ENCODE data around the gene PLS1.
"Not testable (repeated sequence)": the region's sequence is repeated elsewhere in the genome, so short reads cannot be mapped to it uniquely, and the experiment has no call there.

Gene PLS1

GRCh38 chr3:142716102-142716501 is 119.9 kb downstream of the PLS1 start:
- H3K36me3 Mint-ChIP-seq (ENCODE audit: low read depth) = no peaks in the 10 kb centered on the region
- H3K27ac Mint-ChIP-seq = no peak overlapping the region
- no peak for DNase-seq
- no peaks in the 10 kb centered on the region for H3K9me3 Mint-ChIP-seq
- no peak for ATAC-seq
- peaks cover 43% of the 10 kb centered on the region for H3K27me3 Mint-ChIP-seq
- H3K4me3 Mint-ChIP-seq = no peak overlapping the region
- no peaks in the 10 kb centered on the region for H3K4me1 Mint-ChIP-seq

- Mint-ChIP-seq H3K27ac (peak overlapping the region; percentile 64), H3K9me3 (no peaks in the 10 kb centered on the region), H3K36me3 (ENCODE audit: low read depth) (no peaks in the 10 kb centered on the region), H3K4me3 (peak overlapping the region; percentile 82), H3K27me3 (peaks cover 48% of the 10 kb centered on the region), H3K4me1 (peaks cover 9% of the 10 kb centered on the region)
- DNase-seq (no peak), ATAC-seq (no peak)
Observed at GRCh38 chr3:142723665-142723967, 127.4 kb downstream of the PLS1 start.

- Mint-ChIP-seq H3K4me1 (peaks cover 9% of the 10 kb centered on the region), H3K36me3 (ENCODE audit: low read depth) (no peaks in the 10 kb centered on the region), H3K27me3 (peaks cover 46% of the 10 kb centered on the region), H3K27ac (peak within 1 kb of the TSS; percentile 64), H3K4me3 (peak within 1 kb of the TSS; percentile 82), H3K9me3 (no peaks in the 10 kb centered on the region)
- peak; percentile 69 for DNase-seq
- peak; percentile 97 for ATAC-seq
Observed at GRCh38 chr3:142723968-142724681, 127.9 kb downstream of the PLS1 start, which contains the start of gene TRPC1. Gene TRPC1 (plus strand): TSS chr3:142724034. CDS start chr3:142724560, 526 bp downstream.

- DNase-seq (peak; percentile 22), ATAC-seq (peak; percentile 7)
- H3K9me3 Mint-ChIP-seq = no peaks in the 10 kb centered on the region
- peaks cover 40% of the 10 kb centered on the region for H3K27me3 Mint-ChIP-seq
- H3K4me3 Mint-ChIP-seq = peak overlapping the region; percentile 82
- no peak overlapping the region for H3K27ac Mint-ChIP-seq
- no peaks in the 10 kb centered on the region for H3K36me3 Mint-ChIP-seq (ENCODE audit: low read depth)
- H3K4me1 Mint-ChIP-seq = peaks cover 9% of the 10 kb centered on the region
Observed at GRCh38 chr3:142724682-142725356, 128.6 kb downstream of the PLS1 start.

GRCh38 chr3:142725357-142725739 is 129.2 kb downstream of the PLS1 start:
- no peak for ATAC-seq
- Mint-ChIP-seq H3K4me1 (peaks cover 9% of the 10 kb centered on the region), H3K4me3 (peak overlapping the region; percentile 82), H3K36me3 (ENCODE audit: low read depth) (no peaks in the 10 kb centered on the region), H3K27me3 (peaks cover 37% of the 10 kb centered on the region), H3K27ac (no peak overlapping the region), H3K9me3 (no peaks in the 10 kb centered on the region)
- no peak for DNase-seq

GRCh38 chr3:142726017-142726416 is 129.8 kb downstream of the PLS1 start:
- peaks cover 31% of the 10 kb centered on the region for H3K27me3 Mint-ChIP-seq
- H3K9me3 Mint-ChIP-seq = no peaks in the 10 kb centered on the region
- no peak overlapping the region for H3K27ac Mint-ChIP-seq
- ATAC-seq (no peak), DNase-seq (no peak)
- H3K4me1 Mint-ChIP-seq = peaks cover 9% of the 10 kb centered on the region
- H3K36me3 Mint-ChIP-seq (ENCODE audit: low read depth) = no peaks in the 10 kb centered on the region
- H3K4me3 Mint-ChIP-seq = no peak overlapping the region

GRCh38 chr3:142732066-142732465 is 135.9 kb downstream of the PLS1 start:
- Mint-ChIP-seq H3K4me3 (no peak overlapping the region), H3K4me1 (no peaks in the 10 kb centered on the region), H3K27ac (no peak overlapping the region), H3K27me3 (peaks cover 5% of the 10 kb centered on the region), H3K9me3 (no peaks in the 10 kb centered on the region), H3K36me3 (ENCODE audit: low read depth) (no peaks in the 10 kb centered on the region)
- DNase-seq (no peak), ATAC-seq (no peak)

GRCh38 chr3:142734834-142735233 is 138.6 kb downstream of the PLS1 start:
- H3K4me3 Mint-ChIP-seq = no peak overlapping the region
- H3K4me1 Mint-ChIP-seq = no peaks in the 10 kb centered on the region
- no peak for DNase-seq

GRCh38 chr3:142735462-142735861 is 139.3 kb downstream of the PLS1 start:
- Mint-ChIP-seq H3K9me3 (no peaks in the 10 kb centered on the region), H3K27me3 (peaks cover 5% of the 10 kb centered on the region), H3K4me3 (no peak overlapping the region), H3K4me1 (no peaks in the 10 kb centered on the region), H3K27ac (no peak overlapping the region), H3K36me3 (ENCODE audit: low read depth) (no peaks in the 10 kb centered on the region)
- ATAC-seq (no peak), DNase-seq (no peak)

More at GRCh38 chr3:142734834-142735233, 138.6 kb downstream of the PLS1 start:
- H3K9me3 Mint-ChIP-seq = no peaks in the 10 kb centered on the region
- no peak overlapping the region for H3K27ac Mint-ChIP-seq
- no peak for ATAC-seq
- H3K36me3 Mint-ChIP-seq (ENCODE audit: low read depth) = no peaks in the 10 kb centered on the region
- H3K27me3 Mint-ChIP-seq = peaks cover 5% of the 10 kb centered on the region

- ATAC-seq = no peak
Observed at GRCh38 chr3:142738396-142738795, 142.2 kb downstream of the PLS1 start.

GRCh38 chr3:142746646-142747045 is 150.5 kb downstream of the PLS1 start:
- no peak for ATAC-seq
- Mint-ChIP-seq H3K27ac (no peak overlapping the region), H3K4me3 (no peak overlapping the region), H3K4me1 (no peaks in the 10 kb centered on the region), H3K9me3 (peaks cover 6% of the 10 kb centered on the region), H3K36me3 (ENCODE audit: low read depth) (peaks cover 7% of the 10 kb centered on the region), H3K27me3 (no peaks in the 10 kb centered on the region)
- DNase-seq = no peak

More at GRCh38 chr3:142738396-142738795, 142.2 kb downstream of the PLS1 start:
- Mint-ChIP-seq H3K9me3 (no peaks in the 10 kb centered on the region), H3K4me1 (no peaks in the 10 kb centered on the region), H3K4me3 (no peak overlapping the region), H3K27me3 (peaks cover 5% of the 10 kb centered on the region), H3K36me3 (ENCODE audit: low read depth) (no peaks in the 10 kb centered on the region), H3K27ac (no peak overlapping the region)
- no peak for DNase-seq

- not testable (repeated sequence) for H3K4me3 Mint-ChIP-seq; H3K27me3 Mint-ChIP-seq; H3K27ac Mint-ChIP-seq; H3K9me3 Mint-ChIP-seq; H3K36me3 Mint-ChIP-seq (ENCODE audit: low read depth); H3K4me1 Mint-ChIP-seq; DNase-seq; ATAC-seq
Observed at GRCh38 chr3:142750531-142750930, 154.3 kb downstream of the PLS1 start.

GRCh38 chr3:142752605-142753004 is 156.4 kb downstream of the PLS1 start:
- H3K4me1 Mint-ChIP-seq = not testable (repeated sequence)

GRCh38 chr3:142754494-142754893 is 158.3 kb downstream of the PLS1 start:
- H3K4me3 Mint-ChIP-seq = no peak overlapping the region
- peaks cover 9% of the 10 kb centered on the region for H3K9me3 Mint-ChIP-seq
- H3K4me1 Mint-ChIP-seq = no peaks in the 10 kb centered on the region
- no peaks in the 10 kb centered on the region for H3K27me3 Mint-ChIP-seq
- ATAC-seq (no peak), DNase-seq (no peak)
- H3K27ac Mint-ChIP-seq = no peak overlapping the region
- peaks cover 3% of the 10 kb centered on the region for H3K36me3 Mint-ChIP-seq (ENCODE audit: low read depth)

More at GRCh38 chr3:142752605-142753004, 156.4 kb downstream of the PLS1 start:
- H3K4me3 Mint-ChIP-seq; H3K27me3 Mint-ChIP-seq; H3K9me3 Mint-ChIP-seq; DNase-seq; ATAC-seq; H3K36me3 Mint-ChIP-seq (ENCODE audit: low read depth); H3K27ac Mint-ChIP-seq: not testable (repeated sequence)

Measured in activated naive CD8-positive, alpha-beta T cell treated with anti-CD3 and anti-CD28 coated beads, Interleukin-2, amount 50 U/mL, for 24 hours (primary cell).